Osteoblast (primary cell): Measurements from ENCODE around the gene PLK1. TPM values are rescaled to one million over a fixed set of nuclear protein-coding genes. Genes with fewer than 3 reads are reported as not detected.

ENCODE experiments used
- DNase-seq: peaks from one replicate; pipeline ENCODE4 v3.0.0; 2011; ENCODE audit warnings: low spot score, mixed read lengths; ENCODE audit not compliant: insufficient read length; ENCODE audit errors: missing footprints
- H2AFZ ChIP-seq: 2 replicates; pipeline ENCODE4 v1.6.0; 2011; ENCODE audit warnings: mild to moderate bottlenecking, low read length
- H3K27ac ChIP-seq: 2 replicates; pipeline ENCODE4 v1.5.1; 2011; ENCODE audit warnings: mild to moderate bottlenecking, low read depth, low read length, moderate library complexity
- H3K27me3 ChIP-seq: 2 replicates; pipeline ENCODE4 v1.6.0; 2012; ENCODE audit warnings: mild to moderate bottlenecking, control low read depth, inconsistent platforms, low read length, moderate library complexity; ENCODE audit not compliant: insufficient read depth
- H3K36me3 ChIP-seq: 2 replicates; pipeline ENCODE4 v1.5.1; 2011; ENCODE audit warnings: mild to moderate bottlenecking, low read length, control low read depth, moderate library complexity; ENCODE audit not compliant: insufficient read depth
- H3K4me1 ChIP-seq: 2 replicates; pipeline ENCODE4 v1.5.1; 2011; ENCODE audit warnings: mild to moderate bottlenecking, low read length, control low read depth, moderate library complexity; ENCODE audit not compliant: insufficient read depth
- H3K4me2 ChIP-seq: 2 replicates; pipeline ENCODE4 v1.6.0; 2011; ENCODE audit warnings: mild to moderate bottlenecking, low read length; ENCODE audit not compliant: insufficient read depth
- H3K4me3 ChIP-seq: fragments of 200-600 bp; sonication (generic); 3 replicates; pipeline ENCODE4 v1.5.1; 2012; ENCODE audit warnings: mild to moderate bottlenecking, low read length, inconsistent platforms; ENCODE audit not compliant: insufficient read depth
- H3K79me2 ChIP-seq: 2 replicates; pipeline ENCODE4 v1.6.0; 2012; ENCODE audit warnings: mild to moderate bottlenecking, low read length, control low read depth, inconsistent platforms; ENCODE audit not compliant: insufficient read depth
- H3K9me3 ChIP-seq: 2 replicates; pipeline ENCODE4 v1.5.1; 2011; ENCODE audit warnings: low read depth, low read length, control low read depth
- H4K20me1 ChIP-seq: 2 replicates; pipeline ENCODE4 v1.6.0; 2012; ENCODE audit warnings: mild to moderate bottlenecking, low read length, control low read depth; ENCODE audit not compliant: insufficient read depth
- total RNA-seq: library from RNA; depleted of rRNA; stranded (reverse); fragments of >200 nt; gene quantifications from 2 replicates; pipeline ENCODE4 v1.2.3, GENCODE V29; 2012
- TF ChIP-seq, protein P1 (sequence below): IDR thresholded peaks from 2 replicates; pipeline ENCODE4 v1.5.1; 2011; ENCODE audit warnings: mild to moderate bottlenecking, low read depth, low read length, moderate library complexity; ENCODE audit errors: extremely low read depth

The PLK1 gene
- total RNA-seq, 1 donor = 2.2 TPM

DNA sequence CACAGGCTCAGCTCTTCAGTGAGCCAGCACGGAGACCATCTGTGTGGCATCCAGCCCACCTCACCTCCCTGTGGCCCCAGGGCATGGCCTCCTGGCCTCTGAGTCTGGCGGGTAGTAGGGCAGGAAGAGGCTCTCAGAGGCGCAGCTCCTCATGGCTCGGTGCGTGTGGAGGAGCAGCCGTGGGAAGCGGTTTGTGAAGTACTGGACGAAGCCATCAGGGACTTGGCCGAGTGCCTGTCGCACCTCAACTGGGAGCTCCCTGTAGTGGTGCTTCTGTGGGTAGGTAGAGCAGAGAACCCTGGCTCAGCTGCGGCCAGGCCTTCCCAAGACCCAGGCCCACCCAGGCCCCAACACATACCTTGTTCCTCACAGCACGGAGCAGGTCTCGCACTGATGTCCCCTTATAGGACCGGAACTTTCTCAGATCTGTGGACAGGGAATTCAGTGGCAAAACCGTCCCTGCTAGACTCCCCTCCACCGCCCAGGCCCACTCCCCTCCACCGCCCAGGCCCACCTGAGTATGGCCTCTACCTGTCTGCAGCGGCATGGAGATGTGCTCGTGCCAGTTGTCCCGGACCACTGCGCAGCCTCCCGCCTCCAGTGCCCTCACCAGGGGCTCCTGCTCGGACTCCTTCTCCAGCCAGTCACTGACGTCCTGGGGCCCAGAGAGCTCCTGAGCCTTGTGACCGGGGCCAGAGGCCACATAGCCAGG lies 12.2 kb downstream of the PLK1 start:
- peak; percentile 48 for DNase-seq
- peaks cover 46% of the 10 kb centered on the region for H3K36me3 ChIP-seq
- H2AFZ ChIP-seq = no peak overlapping the region

DNA sequence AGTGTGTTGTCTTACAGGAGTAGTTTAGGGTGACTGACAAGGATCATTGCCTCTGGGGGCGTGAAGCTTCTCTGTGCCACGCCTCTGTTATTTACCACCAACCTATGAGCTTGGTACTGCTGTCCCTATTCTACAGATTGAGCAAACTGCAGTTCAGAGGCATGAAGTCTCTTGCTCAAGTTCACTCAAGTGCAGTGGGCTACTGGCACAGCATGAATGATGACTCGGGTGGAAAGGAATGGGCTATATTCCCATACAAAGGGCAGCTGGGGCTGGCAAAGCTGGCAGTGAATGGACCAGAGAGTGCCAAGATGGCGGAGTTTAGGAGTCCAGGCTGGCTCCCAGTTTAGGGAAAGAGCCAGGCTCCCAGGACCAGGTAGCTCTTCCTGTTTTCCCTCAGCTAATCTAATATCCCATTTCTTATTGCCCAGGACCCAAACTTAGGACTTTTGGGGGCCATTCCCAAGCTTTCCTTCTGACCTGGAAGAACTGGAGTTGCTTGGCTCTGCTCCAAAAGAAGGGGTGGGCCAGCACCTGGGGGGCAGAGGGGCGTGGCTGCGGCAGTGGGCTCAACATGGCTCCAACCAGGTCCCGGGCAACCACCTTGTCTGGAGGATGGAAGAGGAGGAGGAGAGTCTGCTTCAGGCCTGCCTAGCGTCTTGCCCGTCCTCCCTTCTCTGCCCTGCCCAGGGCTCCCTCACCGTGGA lies 12.9 kb downstream of the PLK1 start:
- Histone ChIP-seq H3K79me2 (no peaks in the 10 kb centered on the region), H3K27me3 (no peaks in the 10 kb centered on the region), H3K27ac (no peak overlapping the region), H4K20me1 (no peaks in the 10 kb centered on the region), H3K9me3 (no peaks in the 10 kb centered on the region), H3K4me3 (no peak overlapping the region), H3K4me1 (peaks cover 6% of the 10 kb centered on the region), H2AFZ (no peak overlapping the region), H3K4me2 (no peak overlapping the region), H3K36me3 (peaks cover 39% of the 10 kb centered on the region)
- DNase-seq = peak; percentile 90
- TF ChIP-seq, protein P1, sequence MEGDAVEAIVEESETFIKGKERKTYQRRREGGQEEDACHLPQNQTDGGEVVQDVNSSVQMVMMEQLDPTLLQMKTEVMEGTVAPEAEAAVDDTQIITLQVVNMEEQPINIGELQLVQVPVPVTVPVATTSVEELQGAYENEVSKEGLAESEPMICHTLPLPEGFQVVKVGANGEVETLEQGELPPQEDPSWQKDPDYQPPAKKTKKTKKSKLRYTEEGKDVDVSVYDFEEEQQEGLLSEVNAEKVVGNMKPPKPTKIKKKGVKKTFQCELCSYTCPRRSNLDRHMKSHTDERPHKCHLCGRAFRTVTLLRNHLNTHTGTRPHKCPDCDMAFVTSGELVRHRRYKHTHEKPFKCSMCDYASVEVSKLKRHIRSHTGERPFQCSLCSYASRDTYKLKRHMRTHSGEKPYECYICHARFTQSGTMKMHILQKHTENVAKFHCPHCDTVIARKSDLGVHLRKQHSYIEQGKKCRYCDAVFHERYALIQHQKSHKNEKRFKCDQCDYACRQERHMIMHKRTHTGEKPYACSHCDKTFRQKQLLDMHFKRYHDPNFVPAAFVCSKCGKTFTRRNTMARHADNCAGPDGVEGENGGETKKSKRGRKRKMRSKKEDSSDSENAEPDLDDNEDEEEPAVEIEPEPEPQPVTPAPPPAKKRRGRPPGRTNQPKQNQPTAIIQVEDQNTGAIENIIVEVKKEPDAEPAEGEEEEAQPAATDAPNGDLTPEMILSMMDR = no peak

More for the DNA sequence above, 12.2 kb downstream of the PLK1 start:
- H3K27ac ChIP-seq = no peak overlapping the region
- no peaks in the 10 kb centered on the region for H3K27me3 ChIP-seq
- no peaks in the 10 kb centered on the region for H3K9me3 ChIP-seq
- no peak overlapping the region for H3K4me3 ChIP-seq
- no peaks in the 10 kb centered on the region for H4K20me1 ChIP-seq
- H3K4me2 ChIP-seq = no peak overlapping the region
- TF ChIP-seq, protein P1 = no peak
- H3K4me1 ChIP-seq = peaks cover 6% of the 10 kb centered on the region
- no peaks in the 10 kb centered on the region for H3K79me2 ChIP-seq

DNA sequence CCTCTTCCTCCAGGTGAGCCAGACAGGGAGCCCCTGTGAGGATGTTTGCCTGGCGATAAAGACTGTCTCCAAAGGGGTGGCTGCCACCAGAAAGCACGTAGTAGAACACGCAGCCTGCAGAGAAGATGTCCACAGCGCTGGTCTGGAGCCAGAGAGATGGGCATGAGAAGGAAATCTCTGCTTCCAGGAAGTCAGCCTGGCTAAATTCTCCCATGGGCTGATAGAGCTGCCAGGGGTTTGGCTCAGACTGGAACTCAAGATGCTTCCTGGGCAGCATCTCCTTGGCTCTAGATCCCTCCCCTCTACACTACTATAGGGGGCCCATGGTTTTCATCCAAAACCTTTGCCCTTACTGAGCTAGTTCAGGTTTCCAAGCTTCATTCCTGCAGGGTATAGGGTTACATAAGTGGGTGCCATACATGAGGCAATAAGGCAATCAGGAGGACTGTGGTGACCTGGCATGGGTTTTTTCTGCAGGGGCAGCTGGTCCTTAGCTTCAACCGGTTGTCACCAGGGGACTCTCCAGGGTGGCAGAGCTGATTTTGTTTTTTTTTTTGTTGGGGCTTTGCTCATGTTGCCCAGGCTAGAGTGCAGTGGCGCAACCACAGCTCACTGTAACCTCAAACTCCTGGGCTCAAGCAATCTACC lies 13.6 kb downstream of the PLK1 start:
- Histone ChIP-seq H3K36me3 (peaks cover 33% of the 10 kb centered on the region), H3K27ac (no peak overlapping the region), H3K4me2 (no peak overlapping the region), H3K9me3 (no peaks in the 10 kb centered on the region), H3K79me2 (no peaks in the 10 kb centered on the region), H4K20me1 (no peaks in the 10 kb centered on the region), H3K4me3 (no peak overlapping the region), H3K27me3 (no peaks in the 10 kb centered on the region), H2AFZ (no peak overlapping the region), H3K4me1 (peaks cover 6% of the 10 kb centered on the region)
- TF ChIP-seq, protein P1 = no peak
- no peak for DNase-seq

DNA sequence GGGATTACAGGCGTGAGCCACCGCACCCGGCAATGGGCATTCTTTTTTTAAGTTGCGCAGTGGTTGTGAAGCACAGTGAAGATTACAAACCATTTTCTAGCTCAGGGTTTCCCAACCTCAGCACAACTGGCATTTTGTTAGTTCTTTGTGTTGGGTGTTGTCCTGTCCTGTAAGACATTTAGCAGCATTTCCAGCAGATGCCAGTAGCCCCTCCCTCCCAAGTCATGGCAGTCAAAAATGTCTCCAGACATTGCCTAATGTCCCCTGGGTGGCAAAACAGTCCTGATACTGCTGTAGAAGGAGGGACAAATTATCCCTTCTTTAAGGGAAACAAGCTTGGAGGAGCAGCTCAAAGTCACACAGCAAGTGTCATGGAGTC lies 15.6 kb downstream of the PLK1 start:
- H3K27ac ChIP-seq = no peak overlapping the region
- peaks cover 6% of the 10 kb centered on the region for H3K4me1 ChIP-seq
- TF ChIP-seq, protein P1 = no peak
- peak overlapping the region; percentile 65 for H3K4me2 ChIP-seq
- H3K9me3 ChIP-seq = no peaks in the 10 kb centered on the region
- H2AFZ ChIP-seq = peak overlapping the region; percentile 81
- no peaks in the 10 kb centered on the region for H4K20me1 ChIP-seq
- no peaks in the 10 kb centered on the region for H3K27me3 ChIP-seq
- DNase-seq = no peak
- H3K4me3 ChIP-seq = peak overlapping the region; percentile 46
- peaks cover 14% of the 10 kb centered on the region for H3K36me3 ChIP-seq
- no peaks in the 10 kb centered on the region for H3K79me2 ChIP-seq
